WTC11 (cell line): ENCODE measurements around the gene IPPK. TPM values are rescaled to one million over a fixed set of nuclear protein-coding genes. Genes with fewer than 3 reads are reported as not detected.

Source experiments
- ATAC-seq: fragments of 200-7000 bp; cut with Tn5 transposase; 2 replicates; pipeline ENCODE4 v1.10.0; 2021; ENCODE audit warnings: mild to moderate bottlenecking, moderate library complexity
- CTCF ChIA-PET: fragments of 300-600 bp; sonication (Branson Sonifier 250); formaldehyde crosslinking; loops from one replicate; lab custom pipeline; 2021; ENCODE audit warnings: antibody characterized with exemption; lab: Charles Lee
- POLR2A ChIA-PET: fragments of 350-600 bp; sonication (Branson Sonifier 250); formaldehyde crosslinking; loops from one replicate; lab custom pipeline; 2021; ENCODE audit warnings: antibody characterized with exemption; lab: Charles Lee
- DNase-seq: peaks from one replicate; pipeline ENCODE4 v3.0.0; 2021; ENCODE audit warnings: low spot score
- H3K27ac Mint-ChIP-seq: 2 replicates; pipeline ENCODE4 v1.8.0; 2021; ENCODE audit warnings: mixed read lengths
- H3K27me3 Mint-ChIP-seq: 2 replicates; pipeline ENCODE4 v1.8.0; 2021; ENCODE audit warnings: low read depth, mild to moderate bottlenecking, moderate library complexity, mixed read lengths
- H3K36me3 Mint-ChIP-seq: 2 replicates; pipeline ENCODE4 v1.8.0; 2021; ENCODE audit warnings: mixed read lengths
- H3K4me1 Mint-ChIP-seq: 2 replicates; pipeline ENCODE4 v1.8.0; 2022; ENCODE audit warnings: mixed read lengths
- H3K4me3 Mint-ChIP-seq: 2 replicates; pipeline ENCODE4 v1.8.0; 2021; ENCODE audit warnings: mild to moderate bottlenecking, moderate library complexity, mixed read lengths
- H3K9me3 Mint-ChIP-seq: 2 replicates; pipeline ENCODE4 v1.8.0; 2021; ENCODE audit warnings: mixed read lengths
- ATF3 ChIP-seq: sonication (generic); formaldehyde crosslinking; conservative IDR thresholded peaks from 2 replicates; pipeline ENCODE4 v1.8.1; 2022; ENCODE audit warnings: mild to moderate bottlenecking, missing genetic modification reagents
- E2F1 ChIP-seq: sonication (generic); formaldehyde crosslinking; IDR thresholded peaks from 2 replicates; pipeline ENCODE4 v1.8.0; 2022; ENCODE audit warnings: mild to moderate bottlenecking, missing genetic modification reagents
- ERG ChIP-seq: fragments of 250-450 bp; sonication (Bioruptor Pico); IDR thresholded peaks from 2 replicates; pipeline ENCODE4 v1.8.0; 2021; ENCODE audit warnings: mild to moderate bottlenecking
- FOXP1 ChIP-seq: sonication (generic); formaldehyde crosslinking; IDR thresholded peaks from 2 replicates; pipeline ENCODE4 v1.8.0; 2022; ENCODE audit warnings: missing genetic modification reagents, mild to moderate bottlenecking, moderate library complexity, borderline replicate concordance
- GABPB1 ChIP-seq: sonication (generic); formaldehyde crosslinking; IDR thresholded peaks from 2 replicates; pipeline ENCODE4 v1.8.1; 2023; ENCODE audit warnings: mild to moderate bottlenecking, missing genetic modification reagents
- HMGXB4 ChIP-seq: sonication (generic); formaldehyde crosslinking; IDR thresholded peaks from 2 replicates; pipeline ENCODE4 v1.8.1; 2023; ENCODE audit warnings: mild to moderate bottlenecking, moderate library complexity, missing genetic modification reagents
- IRF2 ChIP-seq: sonication (generic); formaldehyde crosslinking; IDR thresholded peaks from 2 replicates; pipeline ENCODE4 v1.8.0; 2022; ENCODE audit warnings: low read depth, missing genetic modification reagents, borderline replicate concordance
- JAZF1 ChIP-seq: fragments of 250-450 bp; sonication (Bioruptor Pico); IDR thresholded peaks from 2 replicates; pipeline ENCODE4 v1.9.0; 2021; ENCODE audit warnings: moderate library complexity, mild to moderate bottlenecking, inconsistent platforms
- KAT7 ChIP-seq: sonication (generic); formaldehyde crosslinking; IDR thresholded peaks from 2 replicates; pipeline ENCODE4 v1.8.1; 2023; ENCODE audit warnings: missing genetic modification reagents, mild to moderate bottlenecking, borderline replicate concordance
- MYBL2 ChIP-seq: sonication (generic); formaldehyde crosslinking; IDR thresholded peaks from 2 replicates; pipeline ENCODE4 v1.8.1; 2023; ENCODE audit warnings: mild to moderate bottlenecking, moderate library complexity, missing genetic modification reagents
- NR1H2 ChIP-seq: sonication (generic); formaldehyde crosslinking; IDR thresholded peaks from 2 replicates; pipeline ENCODE4 v1.9.0; 2021; ENCODE audit warnings: mild to moderate bottlenecking, moderate library complexity, missing genetic modification reagents
- SMAD4 ChIP-seq: sonication (generic); formaldehyde crosslinking; IDR thresholded peaks from 2 replicates; pipeline ENCODE4 v1.8.0; 2022; ENCODE audit warnings: mild to moderate bottlenecking, missing genetic modification reagents
- SP1 ChIP-seq: sonication (generic); formaldehyde crosslinking; conservative IDR thresholded peaks from 2 replicates; pipeline ENCODE4 v1.8.1; 2022; ENCODE audit warnings: missing genetic modification reagents
- USF1 ChIP-seq: sonication (generic); formaldehyde crosslinking; IDR thresholded peaks from 2 replicates; pipeline ENCODE4 v1.8.0; 2022; ENCODE audit warnings: mild to moderate bottlenecking, missing genetic modification reagents
- USF2 ChIP-seq: sonication (generic); formaldehyde crosslinking; IDR thresholded peaks from 2 replicates; pipeline ENCODE4 v1.8.1; 2023; ENCODE audit warnings: mild to moderate bottlenecking, missing genetic modification reagents, moderate library complexity
- ZNF121 ChIP-seq: sonication (generic); formaldehyde crosslinking; IDR thresholded peaks from 2 replicates; pipeline ENCODE4 v1.8.0; 2023; ENCODE audit warnings: missing genetic modification reagents
- ZNF219 ChIP-seq: sonication (generic); formaldehyde crosslinking; IDR thresholded peaks from 2 replicates; pipeline ENCODE4 v1.8.0; 2023; ENCODE audit warnings: missing genetic modification reagents, mild to moderate bottlenecking, borderline replicate concordance
- ZNF232 ChIP-seq: sonication (generic); formaldehyde crosslinking; IDR thresholded peaks from 2 replicates; pipeline ENCODE4 v1.8.0; 2022; ENCODE audit warnings: mild to moderate bottlenecking, missing genetic modification reagents
- ZNF416 ChIP-seq: fragments of 250-450 bp; sonication (Bioruptor Pico); IDR thresholded peaks from 2 replicates; pipeline ENCODE4 v1.9.0; 2021; ENCODE audit warnings: mild to moderate bottlenecking, inconsistent platforms
- ZNF423 ChIP-seq: fragments of 250-450 bp; sonication (Bioruptor Pico); IDR thresholded peaks from 2 replicates; pipeline ENCODE4 v2.1.2; 2022; ENCODE audit warnings: mild to moderate bottlenecking, moderate library complexity
- ZNF512 ChIP-seq: sonication (generic); formaldehyde crosslinking; IDR thresholded peaks from 2 replicates; pipeline ENCODE4 v1.8.1; 2022; ENCODE audit warnings: missing genetic modification reagents, borderline replicate concordance
- total RNA-seq: library from RNA; stranded (reverse); gene quantifications from 3 replicates; pipeline ENCODE4 v1.2.3, GENCODE V29; 2021

The IPPK gene
- total RNA-seq, 1 experiment from 2014 or later: 8.6 TPM

GRCh38 chr9:92633614-92634278, 36.2 kb downstream of the IPPK start (continued):
- TF ChIP-seq GABPB1 (CRISPR knock-in tag) (no peak), ZNF232 (no peak), E2F1 (CRISPR knock-in tag) (no peak), ZNF219 (CRISPR knock-in tag) (no peak), IRF2 (CRISPR knock-in tag) (no peak), JAZF1 (CRISPR knock-in tag) (no peak), SP1 (CRISPR knock-in tag) (no peak)

GRCh38 chr9:92632641-92633040, 37.3 kb downstream of the IPPK start:
- no peak overlapping the region for H3K4me3 Mint-ChIP-seq
- no peaks in the 10 kb centered on the region for H3K4me1 Mint-ChIP-seq
- H3K9me3 Mint-ChIP-seq: no peaks in the 10 kb centered on the region
- H3K27ac Mint-ChIP-seq: no peak overlapping the region
- no peaks in the 10 kb centered on the region for H3K27me3 Mint-ChIP-seq
- ATAC-seq: no peak
- TF ChIP-seq ZNF512: no peak
- no peak for TF ChIP-seq ZNF423 (CRISPR knock-in tag)
- no peak for TF ChIP-seq ZNF416
- no peak for TF ChIP-seq NR1H2
- TF ChIP-seq JAZF1 (CRISPR knock-in tag): no peak
- no peak for TF ChIP-seq ATF3 (CRISPR knock-in tag)
- TF ChIP-seq ERG (CRISPR knock-in tag): no peak
- POLR2A ChIA-PET: interaction anchor here (0.7 kb wide), 1 partner anchor 281 kb away, joined by 3 read pairs; no protein-coding TSS in a partner anchor
- peaks cover 24% of the 10 kb centered on the region for H3K36me3 Mint-ChIP-seq
- CTCF ChIA-PET: no interaction called here
- DNase-seq: no peak

GRCh38 chr9:92631452-92632343, 38.2 kb downstream of the IPPK start:
- Mint-ChIP-seq H3K36me3 (peaks cover 24% of the 10 kb centered on the region), H3K27ac (no peak overlapping the region), H3K4me1 (no peaks in the 10 kb centered on the region), H3K27me3 (no peaks in the 10 kb centered on the region), H3K9me3 (no peaks in the 10 kb centered on the region), H3K4me3 (no peak overlapping the region)
- DNase-seq: no peak
- ChIA-PET CTCF (interaction anchor here (0.7 kb wide), 1 partner anchor 303 kb away, joined by 3 read pairs; no protein-coding TSS in a partner anchor), POLR2A (no interaction called here)
- ATAC-seq: no peak
- TF ChIP-seq HMGXB4 (CRISPR knock-in tag) (no peak), KAT7 (CRISPR knock-in tag) (no peak), MYBL2 (CRISPR knock-in tag) (no peak), ATF3 (CRISPR knock-in tag) (no peak), USF1 (CRISPR knock-in tag) (no peak), USF2 (CRISPR knock-in tag) (no peak), ZNF121 (CRISPR knock-in tag) (no peak), FOXP1 (no peak), SMAD4 (no peak)
